ENCODE data around the gene ADAMTS20.
"Not testable (repeated sequence)": the region's sequence is repeated elsewhere in the genome, so short reads cannot be mapped to it uniquely, and the experiment has no call there.

ADAMTS20 gene

GRCh38 chr12:43352001-43352400, 200.0 kb downstream of the ADAMTS20 start:
- no peak for DNase-seq

- DNase-seq, result no peak
These were observed 202.1 kb downstream of the ADAMTS20 start for GRCh38 chr12:43349863-43350262.

DNA sequence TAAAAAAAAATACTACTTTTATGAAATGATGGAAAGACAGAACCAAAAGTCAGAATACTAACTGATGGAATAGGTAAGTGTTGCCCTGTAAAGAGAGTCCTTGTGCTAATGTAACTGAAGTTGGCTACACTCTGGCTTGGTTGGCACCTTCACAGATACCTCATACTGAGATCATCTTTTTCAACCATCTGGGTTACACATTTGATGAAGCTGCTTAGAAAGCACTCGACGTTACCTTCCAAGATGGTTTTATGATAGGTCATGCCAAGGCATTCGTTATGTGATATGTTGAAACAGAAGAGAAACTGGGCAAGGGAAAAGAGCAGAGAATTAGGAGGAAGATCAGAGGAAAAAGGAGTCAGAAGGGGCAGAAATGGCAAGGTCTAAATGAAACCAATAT, 203.8 kb downstream of the ADAMTS20 start:
- no peak for DNase-seq

DNA sequence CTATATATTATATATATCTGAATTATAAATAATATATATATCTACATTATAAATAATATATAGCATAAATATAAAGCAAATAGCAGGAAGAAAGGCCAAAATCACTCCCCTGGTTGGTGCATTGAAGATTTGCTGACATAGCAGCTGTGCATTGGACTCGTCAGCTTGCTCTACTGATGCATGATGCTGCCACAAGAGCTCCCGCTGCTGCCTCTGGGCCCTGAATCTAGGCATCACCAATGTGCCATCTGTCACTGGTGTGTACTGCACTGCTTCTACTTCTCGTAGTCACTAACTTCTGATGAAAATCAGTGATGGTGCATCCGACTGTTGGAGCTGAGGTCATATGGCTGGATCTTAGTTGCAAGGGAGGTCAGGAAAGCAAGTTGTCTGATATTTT, 205.0 kb downstream of the ADAMTS20 start:
- no peak for DNase-seq

- no peak for DNase-seq
These were observed 207.0 kb downstream of the ADAMTS20 start for GRCh38 chr12:43345023-43345422.

DNA sequence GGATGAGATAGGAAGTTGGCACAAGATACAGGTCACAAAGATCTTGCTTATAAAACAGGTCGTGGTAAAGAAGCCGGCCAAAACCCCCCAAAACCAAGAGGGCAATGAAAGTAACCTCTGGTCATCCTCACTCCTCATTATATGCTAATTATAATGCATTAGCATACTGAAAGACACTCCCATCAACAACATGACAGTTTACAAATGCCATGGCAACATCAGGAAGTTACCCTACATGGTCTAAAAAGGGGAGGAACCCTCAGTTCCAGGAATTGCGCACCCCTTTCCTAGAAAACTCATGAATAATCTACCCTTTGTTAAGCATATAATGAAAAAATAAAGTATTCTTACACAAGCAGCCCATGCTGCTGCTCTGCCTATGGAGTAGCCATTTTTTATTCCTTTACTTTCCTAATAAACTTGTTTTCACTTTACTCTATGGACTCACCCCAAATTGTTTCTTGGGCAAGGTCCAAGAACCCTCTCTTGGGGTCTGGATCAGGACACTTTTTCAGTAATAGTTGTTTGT, 210.2 kb downstream of the ADAMTS20 start:
- DNase-seq, result not testable (repeated sequence)

DNA sequence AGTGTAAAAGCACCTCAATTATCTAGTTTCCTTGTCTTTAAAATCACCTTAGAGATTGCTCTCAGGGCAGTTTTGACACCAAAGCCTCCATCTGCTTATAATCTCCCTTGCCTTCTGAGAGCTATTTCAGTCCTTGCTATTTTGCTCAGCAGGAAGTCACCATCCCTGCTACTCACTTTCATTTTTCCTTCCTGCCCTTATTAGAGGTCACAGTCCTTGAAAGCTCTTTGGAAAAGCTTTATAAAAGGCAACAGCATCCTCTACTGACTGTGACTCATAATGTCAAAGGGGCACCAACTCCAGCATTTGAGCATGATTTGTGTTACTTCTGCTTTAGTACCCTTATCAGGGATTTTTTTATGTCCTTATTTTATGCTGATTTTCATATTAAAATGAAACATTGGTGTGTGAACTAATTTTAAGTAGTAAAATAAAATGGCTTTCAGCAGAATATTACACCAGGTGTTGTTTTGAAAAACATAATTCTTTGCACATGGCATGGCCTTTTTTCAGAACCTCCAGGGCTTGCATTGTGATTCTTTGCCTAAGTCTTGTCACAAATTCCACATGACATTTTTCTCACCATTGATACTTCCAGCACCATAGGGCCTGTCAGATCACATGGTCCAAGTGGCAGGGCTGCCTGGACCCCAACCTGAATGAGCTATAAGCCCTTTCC, 213.0 kb downstream of the ADAMTS20 start:
- DNase-seq, result no peak

DNA sequence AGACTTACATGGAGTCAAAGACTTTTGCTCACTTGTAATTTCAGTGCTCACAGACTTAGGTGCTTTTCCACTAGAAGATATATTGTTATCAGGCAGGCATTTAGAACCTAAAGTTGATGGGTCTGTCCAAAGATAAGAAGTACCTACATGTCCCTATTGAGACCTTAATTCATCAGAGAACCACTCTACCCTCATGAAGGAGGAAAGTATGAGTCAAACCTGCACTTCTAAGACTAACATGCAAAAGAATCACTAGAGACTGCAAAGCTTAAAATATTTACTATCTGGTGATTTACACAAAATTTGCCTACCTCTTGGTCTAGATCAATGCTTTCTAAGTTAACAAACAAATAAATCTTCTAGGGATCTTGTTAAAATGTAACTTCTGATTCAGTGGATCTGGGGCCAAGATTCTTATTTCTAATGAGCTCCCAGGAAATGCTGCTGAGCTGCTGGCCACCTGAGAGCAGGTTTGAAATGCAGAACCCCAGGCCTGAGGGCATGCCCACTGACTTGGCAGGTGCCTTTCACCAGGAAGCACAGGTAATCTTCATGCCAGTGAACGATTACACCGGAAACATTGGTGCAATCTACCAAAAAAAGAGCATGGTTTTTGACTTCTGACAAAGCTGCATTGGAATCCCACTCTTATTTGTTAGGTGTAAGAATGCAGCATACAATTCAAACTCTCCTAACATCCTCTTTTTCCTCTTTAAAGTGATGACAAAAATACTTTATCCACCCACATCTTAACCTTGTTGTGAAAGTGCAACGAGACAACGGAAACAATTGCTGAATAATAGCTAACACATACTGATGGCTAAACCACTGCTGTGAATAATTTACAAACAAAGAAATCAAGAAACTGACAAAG, 214.2 kb downstream of the ADAMTS20 start:
- no peak for DNase-seq

DNA sequence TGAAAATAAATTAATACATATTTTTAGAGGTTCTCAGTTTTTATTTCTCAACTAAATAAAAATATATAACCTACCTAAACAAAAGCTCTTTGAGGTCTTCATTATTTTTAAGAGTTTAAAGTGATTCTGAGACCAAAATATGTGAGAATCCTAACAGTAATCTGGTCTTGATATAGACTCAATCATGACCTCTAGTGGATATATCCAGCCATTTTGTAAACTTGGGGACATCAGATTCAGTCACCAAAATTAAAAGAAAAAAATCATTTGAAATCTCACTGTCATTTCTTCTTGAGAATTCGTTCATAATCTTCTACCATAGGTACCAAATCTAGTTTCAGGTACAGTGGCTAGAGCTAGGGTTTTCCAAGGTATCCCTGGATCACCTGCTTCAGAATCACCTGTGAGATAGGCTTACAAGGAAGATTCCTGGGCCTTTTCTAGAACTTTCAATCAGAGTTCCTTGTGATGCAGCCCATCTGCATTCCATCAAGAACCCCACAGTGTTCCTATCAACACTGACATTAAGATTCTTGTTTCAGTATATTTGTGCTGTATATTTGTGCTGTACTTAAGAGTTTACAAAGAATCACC, 214.9 kb downstream of the ADAMTS20 start:
- DNase-seq, result no peak

DNA sequence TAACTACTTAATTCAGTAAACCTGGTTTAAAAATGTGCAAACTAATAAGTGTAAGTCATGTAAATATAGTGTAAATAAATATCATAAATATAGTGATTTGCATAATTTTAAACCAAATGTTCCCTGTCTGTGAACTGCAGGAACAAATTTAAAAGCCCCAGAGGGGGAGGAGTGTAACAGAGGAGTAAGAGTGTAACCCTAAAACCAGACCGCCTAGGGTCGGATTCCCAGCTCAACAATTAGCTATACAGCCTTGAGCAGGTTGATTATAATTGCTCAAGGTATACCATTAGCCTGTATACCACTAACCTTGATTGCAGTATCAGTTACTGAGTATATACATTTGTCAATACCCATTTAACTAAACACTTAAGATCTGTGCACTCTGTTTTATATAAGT, 218.4 kb downstream of the ADAMTS20 start:
- DNase-seq, result no peak

DNA sequence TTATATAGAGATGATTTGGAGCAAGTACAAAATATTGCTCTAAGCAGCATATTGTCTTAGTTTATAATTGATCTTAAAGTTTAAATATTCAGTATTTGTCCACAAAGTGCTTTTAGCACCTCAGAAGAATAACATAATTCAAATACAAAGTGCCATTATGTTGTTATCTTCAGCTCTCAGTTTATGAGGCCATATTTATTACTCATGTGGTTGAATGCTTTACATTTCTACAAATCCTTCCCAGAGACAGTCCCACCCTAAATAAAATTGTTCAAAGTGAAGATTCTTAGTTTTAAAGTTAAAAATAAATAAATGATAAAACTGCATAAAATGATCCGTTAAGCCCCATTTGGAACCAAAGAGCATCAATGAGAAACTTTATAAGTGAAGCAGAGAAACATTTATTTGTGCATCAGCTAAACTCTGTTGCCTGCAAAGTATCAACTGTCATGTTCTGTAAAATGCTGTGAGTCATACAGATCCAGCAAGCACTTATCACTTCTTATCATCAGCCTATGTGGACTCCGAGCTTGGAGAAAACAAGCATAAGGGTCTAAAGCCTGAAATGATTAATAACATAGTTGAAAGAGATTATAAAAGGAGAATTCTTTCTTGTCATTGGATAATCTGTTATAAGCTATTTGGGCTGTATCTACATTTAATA, 218.9 kb downstream of the ADAMTS20 start:
- no peak for DNase-seq

DNA sequence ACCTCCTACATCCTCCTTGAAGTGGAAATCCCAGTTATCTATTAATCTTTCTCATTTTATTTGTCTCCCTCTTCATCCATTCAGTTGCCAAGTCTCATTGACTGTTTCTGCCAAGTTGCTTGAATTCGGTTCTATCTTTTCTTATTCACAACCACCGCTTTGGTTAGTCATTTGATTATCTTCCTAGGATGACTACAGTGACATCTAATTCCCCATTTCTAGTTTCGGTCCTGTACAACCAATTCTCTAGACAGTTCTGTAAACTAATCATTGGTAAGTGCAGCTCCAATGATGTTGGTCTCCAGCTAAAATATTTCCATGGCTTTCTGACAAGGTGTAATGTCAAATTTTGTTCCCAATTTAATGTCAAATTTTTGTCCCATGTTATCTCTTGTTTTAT, 220.1 kb downstream of the ADAMTS20 start:
- no peak for DNase-seq

DNA sequence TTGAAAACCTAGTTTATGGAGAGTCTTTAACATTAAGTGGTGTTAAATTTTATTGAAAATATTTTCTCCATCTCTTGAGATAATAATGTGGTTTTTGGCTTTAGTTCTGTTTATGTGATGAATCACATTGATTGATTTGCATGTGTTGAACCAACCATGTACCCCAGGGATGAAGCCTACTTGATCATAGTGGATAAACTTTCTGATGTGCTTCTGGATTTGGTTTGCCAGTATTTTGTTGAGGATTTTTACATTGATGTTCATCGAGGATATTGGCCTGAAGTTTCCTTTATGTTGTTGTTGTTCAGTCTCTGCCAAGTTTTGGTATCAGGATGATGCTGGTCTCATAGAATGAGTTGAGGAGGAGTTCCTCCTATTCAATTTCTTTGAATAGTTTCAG, 222.6 kb downstream of the ADAMTS20 start:
- DNase-seq, result no peak

- DNase-seq, result no peak
These were observed 226.2 kb downstream of the ADAMTS20 start for GRCh38 chr12:43325786-43326185.

- no peak for DNase-seq
These were observed 231.7 kb downstream of the ADAMTS20 start for GRCh38 chr12:43320281-43320680.

DNA sequence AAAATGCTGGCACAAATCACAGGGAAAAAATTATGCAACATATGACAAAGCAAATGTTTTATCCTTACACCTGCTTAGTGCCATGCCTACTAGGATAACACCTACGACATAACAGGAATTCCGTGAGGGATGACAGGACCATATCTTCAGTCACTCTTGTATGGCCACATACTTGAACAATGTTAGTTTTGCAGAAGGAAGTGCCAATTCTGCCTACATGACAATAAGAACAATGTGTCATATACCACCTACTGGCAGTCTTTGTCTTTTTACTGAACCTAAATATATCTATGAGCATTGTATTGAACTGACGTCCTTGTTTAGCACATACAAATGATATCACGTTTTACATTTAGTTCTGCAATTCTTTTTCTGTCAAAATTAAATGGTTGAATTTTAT, 234.0 kb downstream of the ADAMTS20 start:
- no peak for DNase-seq

DNA sequence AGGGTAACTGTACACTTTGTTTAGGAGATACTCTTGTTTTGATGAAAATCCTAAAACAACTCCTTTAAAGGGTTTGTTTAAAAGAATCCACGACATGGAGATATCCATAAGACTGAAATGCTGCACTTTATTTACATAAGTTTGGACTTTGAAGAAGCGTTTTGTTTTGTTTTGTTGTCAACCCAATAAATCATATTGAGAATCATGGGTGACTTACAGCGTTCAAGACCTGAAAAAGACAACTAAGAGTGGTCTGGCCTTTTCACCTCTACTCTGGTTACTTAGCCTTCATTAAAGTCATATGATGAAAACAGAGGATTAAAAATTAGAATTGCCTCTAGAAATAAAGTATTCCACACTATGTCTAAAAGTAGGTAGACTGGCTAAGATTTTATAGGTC, 234.8 kb downstream of the ADAMTS20 start:
- no peak for DNase-seq

DNA sequence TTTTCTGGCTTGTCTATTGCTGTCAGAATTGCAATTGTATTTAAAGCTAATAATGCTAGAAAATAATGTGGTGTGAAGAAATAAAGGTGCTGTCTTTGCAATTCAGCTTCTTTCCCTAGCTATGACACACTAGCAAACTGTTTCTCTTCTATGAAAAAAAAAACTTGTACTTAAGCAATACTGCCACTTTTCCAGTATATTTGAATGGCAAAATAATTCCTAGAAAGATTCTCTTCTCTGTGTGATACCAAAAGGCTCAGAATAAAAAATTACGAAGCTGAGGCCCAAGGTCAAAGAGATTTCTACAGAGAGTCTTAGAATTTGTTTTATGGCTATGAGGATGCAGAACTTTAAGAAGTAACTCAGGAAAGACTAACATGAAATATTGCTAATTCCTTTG, 235.5 kb downstream of the ADAMTS20 start:
- no peak for DNase-seq

DNA sequence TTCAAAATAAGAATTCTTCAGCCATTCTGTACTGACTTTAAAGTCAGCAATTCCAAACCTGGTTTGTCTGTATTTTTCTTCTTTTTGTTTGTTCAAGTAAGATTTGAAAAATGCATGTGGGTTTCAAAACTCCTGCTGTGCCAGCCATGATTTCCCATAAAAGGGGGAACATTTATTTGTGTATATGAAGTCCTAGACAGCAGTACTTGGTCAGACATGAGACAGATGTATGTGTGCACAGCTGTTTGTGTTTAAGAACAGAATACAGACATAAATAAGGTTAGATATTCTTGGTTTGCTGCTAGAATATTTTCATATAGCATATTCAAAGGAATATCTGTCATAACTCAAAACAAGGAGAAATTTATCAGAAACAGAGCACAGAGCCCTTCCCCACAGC, 236.0 kb downstream of the ADAMTS20 start:
- no peak for DNase-seq

DNA sequence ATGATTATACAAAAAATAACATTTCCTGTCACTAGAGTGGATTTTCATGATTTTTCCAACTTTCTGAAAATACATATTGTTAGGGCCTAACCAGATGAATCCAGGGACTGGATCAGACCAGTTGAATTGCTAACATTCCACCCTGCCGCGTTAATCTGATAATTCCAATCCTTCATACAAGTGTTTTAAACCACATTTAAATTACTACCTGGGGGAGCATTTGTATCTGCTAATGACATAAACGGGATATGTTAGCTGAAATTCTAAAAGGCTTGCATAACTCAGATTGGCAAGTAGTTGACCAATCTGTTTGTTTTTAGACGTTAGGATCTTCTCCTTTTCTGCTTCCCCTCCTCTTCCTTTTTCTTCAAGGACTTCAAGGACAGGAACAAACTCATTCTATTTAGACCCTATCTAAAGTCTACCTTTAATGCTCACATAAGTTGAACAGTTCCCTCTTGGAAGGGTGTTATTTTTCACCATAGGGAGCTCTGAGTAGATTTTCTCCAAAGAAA, 239.0 kb downstream of the ADAMTS20 start:
- DNase-seq, result no peak

DNA sequence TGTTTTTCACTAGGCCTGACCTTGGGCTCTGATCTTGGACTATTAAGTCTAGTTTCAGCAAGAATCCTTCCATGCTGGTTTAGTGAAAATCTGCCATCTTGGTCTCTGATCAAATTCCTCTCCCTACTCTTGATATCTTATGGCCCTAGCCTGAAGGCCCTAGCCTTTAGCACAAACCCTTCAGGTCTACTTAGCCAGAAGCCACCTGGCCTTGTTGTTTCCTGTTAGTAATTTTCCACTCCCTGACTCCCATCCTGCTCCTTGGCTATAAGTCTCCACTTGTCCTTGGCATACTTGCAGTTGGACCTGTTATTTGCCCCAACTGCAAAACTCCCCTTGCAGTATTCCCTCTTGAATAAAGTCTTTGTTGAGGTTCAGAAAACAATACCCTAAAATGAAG, 241.4 kb downstream of the ADAMTS20 start:
- DNase-seq, result no peak

- no peak for DNase-seq
These were observed 242.0 kb downstream of the ADAMTS20 start for GRCh38 chr12:43309959-43310358.

DNA sequence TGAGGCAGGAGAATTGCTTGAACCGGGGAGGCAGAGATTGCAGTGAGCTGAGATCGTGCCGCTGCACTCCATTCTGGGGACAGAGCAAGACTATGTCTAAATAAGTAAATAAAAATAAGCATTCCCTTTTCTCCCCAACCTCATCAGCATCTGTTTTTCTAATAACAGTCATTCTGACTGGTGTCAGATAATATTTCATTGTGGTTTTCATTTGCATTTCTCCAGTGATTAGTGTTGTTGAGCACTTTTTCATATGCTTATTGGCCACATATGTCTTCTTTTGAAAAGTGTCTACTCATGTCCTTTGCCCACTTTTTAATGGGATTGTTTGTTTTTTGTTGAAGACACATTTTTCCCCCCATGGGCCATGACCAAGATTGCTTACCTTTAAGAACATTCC, 243.2 kb downstream of the ADAMTS20 start:
- no peak for DNase-seq
